Stimulated activated CD4-positive, alpha-beta T cell treated with anti-CD3 and anti-CD28 coated beads, Interleukin-1b, Interleukin-23, amount 100 ng/mL, for 4 hours (primary cell): ENCODE results near the gene RWDD3.

Experiments used
- DNase-seq, 2 donors: peaks; one replicate each; pipeline ENCODE4 v3.0.0-alpha.2; 2020; ENCODE audit warnings: low read depth in 2 of 2

RWDD3 gene

DNA sequence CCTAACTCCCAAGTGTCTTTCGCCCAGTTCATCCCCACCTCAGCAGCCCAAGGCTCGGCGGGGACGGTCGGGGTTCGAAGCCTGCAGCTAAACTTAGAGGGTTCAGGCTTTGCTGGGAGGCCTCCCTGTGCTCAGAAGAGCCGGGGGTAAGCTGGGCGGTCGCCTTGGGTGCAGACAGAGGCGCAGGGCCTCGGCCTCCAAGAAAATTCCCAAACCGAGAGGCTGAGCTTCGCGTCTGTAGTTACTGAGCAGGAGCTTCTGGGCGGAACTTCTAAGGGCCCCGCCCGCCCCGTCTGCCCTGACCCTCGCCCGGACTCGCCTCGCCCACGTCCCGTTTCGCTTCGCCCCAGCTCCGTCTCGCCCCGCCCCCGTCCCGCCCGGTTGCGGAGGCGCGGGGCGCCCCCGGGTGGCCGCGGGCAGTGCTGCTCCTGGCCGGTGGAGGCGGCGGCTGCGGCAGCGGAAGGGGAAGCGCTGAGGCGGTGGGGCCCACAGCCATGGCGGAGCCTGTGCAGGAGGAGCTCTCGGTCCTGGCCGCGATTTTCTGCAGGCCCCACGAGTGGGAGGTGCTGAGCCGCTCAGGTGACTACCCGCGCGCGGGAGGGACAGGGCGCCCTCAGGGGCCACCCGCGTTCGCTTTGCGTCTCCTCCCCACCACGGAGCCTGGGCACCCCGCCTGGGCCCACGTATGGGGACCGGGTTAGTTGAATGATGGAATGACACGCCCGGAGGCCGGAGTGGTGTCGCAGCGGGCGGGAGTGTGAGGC, at the start of gene RWDD3:
Gene RWDD3, plus strand, starts transcription at position 474 of the 764 bp plus-strand sequence. Its CDS starts 21 bp downstream, at position 495.
- peak; percentile 86 to 96 for DNase-seq

DNA sequence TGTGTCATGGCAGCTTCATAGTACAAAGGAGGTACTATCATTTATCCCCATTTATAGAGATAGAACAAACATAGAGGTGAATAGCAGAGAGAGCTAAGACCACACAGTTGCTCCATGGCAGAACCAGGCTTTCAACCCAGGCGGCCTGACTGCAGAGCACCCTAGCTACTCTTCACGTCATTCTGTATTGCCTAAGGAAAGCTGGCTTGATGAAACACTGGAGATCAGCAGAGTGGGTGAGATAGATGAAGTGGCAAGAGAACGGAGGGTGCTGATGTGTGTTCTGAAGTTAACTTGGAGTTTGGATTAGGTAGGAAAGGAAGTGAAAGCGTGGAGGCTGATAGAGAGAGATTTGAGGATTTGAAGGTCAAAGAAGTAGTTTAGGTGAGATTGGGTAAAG, 47.9 kb upstream of the RWDD3 start:
- no peak for DNase-seq

DNA sequence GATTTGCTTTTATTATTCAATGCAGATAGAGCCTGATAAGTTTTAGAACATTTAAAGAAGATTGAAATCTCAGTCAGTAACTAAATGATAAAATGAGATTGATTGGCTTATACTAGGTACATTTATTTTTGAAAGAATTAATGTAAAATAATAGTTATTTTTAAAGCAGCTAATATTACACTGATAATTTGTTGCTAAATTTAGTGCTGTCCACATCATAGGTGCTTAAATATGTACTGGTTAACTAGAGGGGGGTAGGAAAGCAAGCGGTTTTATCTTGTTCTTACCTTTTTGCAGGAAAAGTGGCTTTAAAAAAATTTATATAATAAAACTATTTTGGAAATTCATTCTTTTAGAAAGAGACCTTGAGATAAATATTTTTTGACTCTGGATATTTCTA, 40.4 kb upstream of the RWDD3 start:
- DNase-seq: no peak

DNA sequence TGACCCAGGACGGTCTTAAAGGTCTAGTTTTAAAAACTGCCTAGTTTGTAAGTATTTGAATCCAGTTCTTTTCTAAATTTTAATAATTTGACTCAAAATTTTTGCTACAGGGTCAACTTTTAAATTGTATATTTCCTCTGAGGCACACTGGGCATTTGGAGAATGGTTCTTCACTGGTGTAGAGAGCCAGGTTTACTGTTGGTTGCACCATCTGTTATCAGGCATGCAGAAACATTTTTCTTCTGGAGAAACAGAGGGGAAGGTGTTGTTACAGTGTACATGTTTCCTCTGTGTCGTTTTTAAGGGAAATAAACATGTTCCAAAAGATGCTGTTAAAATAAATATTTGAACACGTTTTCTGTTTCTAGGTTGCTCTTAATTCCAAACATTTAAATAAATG, 39.0 kb upstream of the RWDD3 start:
- DNase-seq: no peak

GRCh38 chr1:95196017-95196416, 38.0 kb upstream of the RWDD3 start:
- DNase-seq: no peak

- no peak for DNase-seq
Observed at GRCh38 chr1:95197616-95198252, 36.3 kb upstream of the RWDD3 start.

DNA sequence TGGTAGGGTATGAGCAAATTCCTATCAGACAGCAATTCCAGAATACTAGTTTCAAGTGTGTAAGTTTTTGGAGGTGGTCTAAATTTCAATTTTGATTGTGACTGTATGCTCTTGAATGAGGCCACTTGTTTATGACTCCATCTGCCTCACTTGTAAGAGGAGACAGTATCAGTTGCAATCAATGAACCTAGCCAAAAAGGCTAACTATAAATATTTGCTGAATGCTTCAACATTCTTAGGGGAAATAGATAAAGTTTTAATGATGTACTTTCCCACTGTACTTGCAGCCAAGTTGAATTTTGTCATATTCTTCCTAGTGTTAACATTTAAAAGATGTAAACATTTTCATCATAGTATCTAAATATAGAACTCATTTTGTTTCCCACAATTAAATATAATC, 32.1 kb upstream of the RWDD3 start:
- DNase-seq: no peak

- no peak for DNase-seq
Observed at GRCh38 chr1:95203908-95204437, 30.0 kb upstream of the RWDD3 start.

- no peak for DNase-seq
Observed at GRCh38 chr1:95206514-95206913, 27.5 kb upstream of the RWDD3 start.

DNA sequence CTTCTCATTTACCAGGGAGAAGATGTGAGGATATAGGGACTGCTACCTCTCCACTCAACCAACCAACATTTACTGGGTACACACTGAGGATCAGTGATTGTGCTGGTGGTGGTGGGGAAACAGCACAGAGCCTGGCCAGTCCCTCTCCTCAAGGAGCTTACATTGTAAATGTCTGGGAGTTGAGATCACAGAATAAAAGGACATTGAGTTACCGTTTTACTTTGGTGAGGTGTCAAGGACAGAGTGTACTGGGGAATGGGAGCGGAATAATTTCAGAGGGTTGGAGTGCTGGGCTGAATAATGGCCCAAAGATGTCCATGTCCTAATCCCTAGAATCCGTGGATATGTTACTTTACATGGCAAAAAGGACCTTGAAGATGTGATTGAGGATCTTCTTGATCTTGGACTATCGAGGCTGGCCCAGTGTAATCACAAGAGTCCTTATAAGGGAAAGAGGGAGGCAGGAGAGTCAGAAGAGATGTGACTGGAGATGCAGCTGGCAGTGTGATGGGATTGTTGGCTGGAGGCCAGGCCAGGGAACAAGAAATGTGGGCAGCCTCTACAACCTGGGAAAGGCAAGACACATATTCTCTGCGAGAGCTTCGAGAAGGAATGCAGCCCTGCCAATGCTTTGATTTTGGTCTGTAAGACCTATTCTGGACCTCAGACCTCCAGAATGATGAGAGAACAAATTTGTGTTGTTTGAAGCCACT, 26.6 kb upstream of the RWDD3 start:
- DNase-seq: no peak

DNA sequence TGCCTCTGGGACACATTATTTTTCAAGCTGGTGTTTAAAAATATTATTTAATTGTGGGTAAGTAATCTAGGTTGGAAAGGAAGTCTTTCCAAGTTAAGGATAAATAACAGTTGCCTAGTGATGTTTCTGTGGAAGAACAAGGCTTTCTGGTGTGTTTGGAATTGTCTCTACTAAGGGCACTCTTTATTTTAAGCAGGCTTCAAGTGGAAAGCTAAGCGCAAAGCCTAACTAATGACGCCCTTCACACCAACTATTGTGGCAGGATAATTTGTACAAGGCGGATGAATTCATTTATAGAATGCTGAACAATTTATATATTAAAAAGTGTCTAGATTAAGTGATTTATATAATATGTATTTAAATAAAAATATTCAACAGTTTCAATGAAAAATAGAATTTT, 25.1 kb upstream of the RWDD3 start:
- DNase-seq: no peak

- no peak for DNase-seq
Observed at GRCh38 chr1:95209291-95209690, 24.7 kb upstream of the RWDD3 start.

- DNase-seq: no peak
Observed at GRCh38 chr1:95216292-95216990, 17.6 kb upstream of the RWDD3 start.

GRCh38 chr1:95217371-95217770, 16.6 kb upstream of the RWDD3 start:
- DNase-seq: no peak

GRCh38 chr1:95219407-95219806, 14.6 kb upstream of the RWDD3 start:
- DNase-seq: no peak

DNA sequence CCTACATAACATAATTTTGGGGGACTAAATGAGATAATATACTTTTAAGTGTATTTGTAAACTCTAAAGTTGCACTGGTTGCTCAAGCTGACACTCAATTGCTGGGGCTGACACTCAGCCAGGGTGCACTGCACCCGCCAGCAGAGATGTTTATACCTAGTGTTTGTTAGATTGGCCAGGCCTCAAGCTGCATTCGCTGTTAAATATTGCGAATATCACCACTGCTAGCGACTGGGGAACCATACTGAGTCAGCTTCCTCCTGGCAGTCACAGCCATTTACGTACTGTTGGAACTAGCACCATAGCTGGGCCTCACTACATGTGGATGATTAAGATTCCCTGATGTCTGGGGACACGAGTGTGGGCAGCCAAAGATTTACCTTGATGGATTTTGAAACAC, 12.7 kb upstream of the RWDD3 start:
- DNase-seq: no peak

GRCh38 chr1:95222629-95223028, 11.4 kb upstream of the RWDD3 start:
- no peak for DNase-seq

DNA sequence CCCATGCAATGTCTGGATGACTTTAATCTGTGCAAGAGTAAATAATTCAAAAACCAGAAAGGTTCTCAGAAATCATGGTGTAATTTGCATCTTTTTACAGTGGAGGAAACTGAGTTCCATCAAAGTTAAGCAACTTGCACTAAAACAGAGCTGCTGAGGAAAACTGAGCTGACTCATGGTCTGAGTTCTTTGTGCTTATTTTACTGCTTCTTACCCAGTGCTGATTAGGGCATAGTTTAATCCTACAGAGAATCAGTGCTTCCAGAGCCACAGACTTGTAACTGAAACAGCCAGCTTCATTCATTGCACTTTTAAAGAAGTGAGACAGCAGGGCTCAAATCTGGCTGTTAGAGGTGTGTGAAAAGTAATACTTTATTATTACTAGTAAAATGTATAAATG, 10.9 kb upstream of the RWDD3 start:
- DNase-seq: no peak

- DNase-seq: no peak
Observed at GRCh38 chr1:95226781-95227660, 7.0 kb upstream of the RWDD3 start.

GRCh38 chr1:95229037-95229436, 5.0 kb upstream of the RWDD3 start:
- no peak for DNase-seq

DNA sequence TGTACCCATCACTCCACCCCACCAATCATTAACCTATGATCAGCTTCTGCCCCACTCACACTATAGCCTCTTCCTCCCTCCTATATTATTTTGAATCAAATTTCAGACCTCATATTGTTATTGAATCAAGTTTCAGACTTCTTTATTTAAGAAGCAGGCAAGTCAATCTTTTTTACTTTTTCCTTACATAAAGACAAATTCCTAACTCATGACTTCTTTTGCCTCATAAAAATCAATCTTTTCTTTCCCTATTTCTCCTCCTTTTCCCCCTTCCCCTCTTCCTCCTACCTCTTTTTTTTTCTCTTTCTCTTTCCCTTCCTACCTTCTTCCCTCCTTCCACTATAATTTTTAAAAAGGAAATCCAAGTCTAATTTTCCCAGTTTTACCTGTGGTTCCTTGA, 4.3 kb upstream of the RWDD3 start:
- DNase-seq: no peak
